Measurements from ENCODE around the gene ITPRID1. TPM values are rescaled to one million over a fixed set of nuclear protein-coding genes. Genes with fewer than 3 reads are reported as not detected.

Gene ITPRID1
- total and polyA plus RNA-seq, 2 experiments from 2014 or later, result not detected

- in situ Hi-C loops (cut with MboI), result no loop called here
These were observed 16.4 kb upstream of the ITPRID1 start for GRCh38 chr7:31497516-31497915.

GRCh38 chr7:31500656-31501055 lies 13.2 kb upstream of the ITPRID1 start:
- H3F3A ChIP-seq (ENCODE audit: insufficient read depth), result no peaks in the 10 kb centered on the region
- no peaks in the 10 kb centered on the region for H3K9me3 ChIP-seq (ENCODE audit: low read depth)
- H3K36me3 ChIP-seq (ENCODE audit: low read depth), result no peaks in the 10 kb centered on the region
- no peak for DNase-seq
- in situ Hi-C loops (cut with MboI), result no loop called here
- no peak overlapping the region for H3K9ac ChIP-seq
- H3K4me3 ChIP-seq, result no peak overlapping the region
- no peaks in the 10 kb centered on the region for H3K79me2 ChIP-seq (ENCODE audit: insufficient read depth)
- H3K9me2 ChIP-seq (ENCODE audit: insufficient read depth), result no peaks in the 10 kb centered on the region
- no peak overlapping the region for H3K4me2 ChIP-seq (ENCODE audit: unreplicated experiment)
- no peak for TF ChIP-seq EZH2phosphoT487 (IDR thresholded peaks at IDR 0.05; ENCODE audit: insufficient read depth, low read depth)
- TF ChIP-seq EZH2 (IDR thresholded peaks at IDR 0.05; ENCODE audit: insufficient read depth, poor library complexity, severe bottlenecking), result no peak
- no peaks in the 10 kb centered on the region for H3K4me1 ChIP-seq (ENCODE audit: insufficient read depth)
- H3K27me3 ChIP-seq (replicated peaks; ENCODE audit: insufficient read depth), result no peaks in the 10 kb centered on the region
- no peak overlapping the region for H3K27ac ChIP-seq
- H2AFZ ChIP-seq, result no peak overlapping the region
- no peaks in the 10 kb centered on the region for H4K20me1 ChIP-seq (ENCODE audit: insufficient read depth)
- 20 to 30% methylated on average over 1 of the region's 1 CpG for WGBS, 2 experiments (ENCODE audit: low coverage in 1 of 2, low lambda C conversion rate in 2 of 2, missing lambda C conversion rate in 2 of 2)

More at GRCh38 chr7:31497516-31497915, 16.4 kb upstream of the ITPRID1 start:
- Histone ChIP-seq H3K79me2 (ENCODE audit: insufficient read depth) (no peaks in the 10 kb centered on the region), H3K4me2 (ENCODE audit: unreplicated experiment) (no peak overlapping the region), H3K27ac (no peak overlapping the region), H3F3A (ENCODE audit: insufficient read depth) (no peaks in the 10 kb centered on the region), H4K20me1 (ENCODE audit: insufficient read depth) (no peaks in the 10 kb centered on the region), H3K9ac (no peak overlapping the region), H3K9me3 (ENCODE audit: low read depth) (no peaks in the 10 kb centered on the region), H3K9me2 (ENCODE audit: insufficient read depth) (no peaks in the 10 kb centered on the region), H3K4me1 (ENCODE audit: insufficient read depth) (no peaks in the 10 kb centered on the region), H2AFZ (no peak overlapping the region), H3K27me3 (replicated peaks; ENCODE audit: insufficient read depth) (no peaks in the 10 kb centered on the region), H3K36me3 (ENCODE audit: low read depth) (no peaks in the 10 kb centered on the region), H3K4me3 (no peak overlapping the region)
- DNase-seq, result no peak
- no peak for TF ChIP-seq EZH2 (IDR thresholded peaks at IDR 0.05; ENCODE audit: insufficient read depth, poor library complexity, severe bottlenecking)
- no peak for TF ChIP-seq EZH2phosphoT487 (IDR thresholded peaks at IDR 0.05; ENCODE audit: insufficient read depth, low read depth)
- WGBS, 2 experiments (ENCODE audit: low coverage in 1 of 2, low lambda C conversion rate in 2 of 2, missing lambda C conversion rate in 2 of 2), result 10 to 18% methylated on average over 2 to 3 of the region's 3 CpGs

- no peaks in the 10 kb centered on the region for H3F3A ChIP-seq (ENCODE audit: insufficient read depth)
- H3K27ac ChIP-seq, result no peak overlapping the region
- H3K79me2 ChIP-seq (ENCODE audit: insufficient read depth), result no peaks in the 10 kb centered on the region
- no peaks in the 10 kb centered on the region for H3K36me3 ChIP-seq (ENCODE audit: low read depth)
- H3K4me1 ChIP-seq (ENCODE audit: insufficient read depth), result no peaks in the 10 kb centered on the region
- no peak overlapping the region for H3K4me2 ChIP-seq (ENCODE audit: unreplicated experiment)
- no peaks in the 10 kb centered on the region for H3K9me3 ChIP-seq (ENCODE audit: low read depth)
- TF ChIP-seq EZH2phosphoT487 (IDR thresholded peaks at IDR 0.05; ENCODE audit: insufficient read depth, low read depth), result no peak
- TF ChIP-seq EZH2 (IDR thresholded peaks at IDR 0.05; ENCODE audit: insufficient read depth, poor library complexity, severe bottlenecking), result no peak
- H3K9me2 ChIP-seq (ENCODE audit: insufficient read depth), result no peaks in the 10 kb centered on the region
- H3K9ac ChIP-seq, result no peak overlapping the region
- 6 to 7% methylated on average over 5 of the region's 5 CpGs for WGBS, 2 experiments (ENCODE audit: low coverage in 1 of 2, low lambda C conversion rate in 2 of 2, missing lambda C conversion rate in 2 of 2)
- H3K4me3 ChIP-seq, result no peak overlapping the region
- in situ Hi-C loops (cut with MboI), result no loop called here
- H4K20me1 ChIP-seq (ENCODE audit: insufficient read depth), result no peaks in the 10 kb centered on the region
- no peaks in the 10 kb centered on the region for H3K27me3 ChIP-seq (replicated peaks; ENCODE audit: insufficient read depth)
- DNase-seq, result no peak
- H2AFZ ChIP-seq, result no peak overlapping the region
These were observed 5.1 kb upstream of the ITPRID1 start for GRCh38 chr7:31508823-31509222.

GRCh38 chr7:31512166-31512565 lies 1.7 kb upstream of the ITPRID1 start:
- Histone ChIP-seq H3K27me3 (replicated peaks; ENCODE audit: insufficient read depth) (no peaks in the 10 kb centered on the region), H3K9me2 (ENCODE audit: insufficient read depth) (no peaks in the 10 kb centered on the region), H3F3A (ENCODE audit: insufficient read depth) (no peaks in the 10 kb centered on the region), H4K20me1 (ENCODE audit: insufficient read depth) (no peaks in the 10 kb centered on the region), H3K9me3 (ENCODE audit: low read depth) (no peaks in the 10 kb centered on the region), H3K4me2 (ENCODE audit: unreplicated experiment) (no peak overlapping the region), H3K4me1 (ENCODE audit: insufficient read depth) (no peaks in the 10 kb centered on the region), H3K36me3 (ENCODE audit: low read depth) (no peaks in the 10 kb centered on the region), H3K9ac (no peak overlapping the region), H3K4me3 (no peak overlapping the region), H3K27ac (no peak overlapping the region), H3K79me2 (ENCODE audit: insufficient read depth) (no peaks in the 10 kb centered on the region), H2AFZ (no peak overlapping the region)
- no peak for TF ChIP-seq EZH2 (IDR thresholded peaks at IDR 0.05; ENCODE audit: insufficient read depth, poor library complexity, severe bottlenecking)
- WGBS, 2 experiments (ENCODE audit: low coverage in 1 of 2, low lambda C conversion rate in 2 of 2, missing lambda C conversion rate in 2 of 2), result 0 to 4% methylated on average over 2 of the region's 2 CpGs
- in situ Hi-C loops (cut with MboI), result no loop called here
- no peak for DNase-seq

Measured in GM23248 (cell line).